Mesodermal cell (in vitro differentiated cells): ENCODE measurements around the gene ADGRG6.

ENCODE experiments used
- H3K27ac ChIP-seq: 2 replicates; pipeline ENCODE4 v1.7.0; 2013; ENCODE audit warnings: mild to moderate bottlenecking, low read depth, low read length, moderate library complexity; ENCODE audit not compliant: severe bottlenecking
- H3K36me3 ChIP-seq: 2 replicates; pipeline ENCODE4 v1.7.1; 2013; ENCODE audit warnings: mild to moderate bottlenecking, low read length, moderate library complexity; ENCODE audit not compliant: control insufficient read depth, insufficient read depth
- H3K4me1 ChIP-seq: one replicate; pipeline ENCODE4 v1.7.1; 2013; ENCODE audit warnings: mild to moderate bottlenecking, low read length; ENCODE audit not compliant: insufficient read depth, control insufficient read depth, poor library complexity, severe bottlenecking
- H3K4me3 ChIP-seq: 2 replicates; pipeline ENCODE4 v1.7.0; 2013; ENCODE audit warnings: low read length, control low read depth, mild to moderate bottlenecking; ENCODE audit not compliant: insufficient read depth, poor library complexity, severe bottlenecking; ENCODE audit errors: extremely low read depth
- H3K9me3 ChIP-seq: 2 replicates; pipeline ENCODE4 v1.7.1; 2013; ENCODE audit warnings: mild to moderate bottlenecking, low read length, moderate library complexity; ENCODE audit not compliant: control insufficient read depth
- WGBS, 2 experiments: methylation state at CpG; one replicate each; pipeline ENCODE4 v1.1.5; 2013; ENCODE audit warnings: missing lambda C conversion rate in 2 of 2; ENCODE audit not compliant: insufficient coverage in 2 of 2; 5-methylcytosine and 5-hydroxymethylcytosine counted together

The ADGRG6 gene

GRCh38 chr6:142359271-142359960, 57.6 kb downstream of the ADGRG6 start:
- WGBS, 2 experiments: 94 to 100% methylated on average over 2 of the region's 2 CpGs
- Histone ChIP-seq H3K4me3 (no peak overlapping the region), H3K36me3 (no peaks in the 10 kb centered on the region), H3K27ac (no peak overlapping the region), H3K4me1 (peaks cover 16% of the 10 kb centered on the region), H3K9me3 (no peaks in the 10 kb centered on the region)

- H3K9me3 ChIP-seq: no peaks in the 10 kb centered on the region
- WGBS, 2 experiments: 96% methylated on average over 4 to 5 of the region's 5 CpGs
- H3K36me3 ChIP-seq: peaks cover under 1% of the 10 kb centered on the region
- peaks cover 16% of the 10 kb centered on the region for H3K4me1 ChIP-seq
- H3K4me3 ChIP-seq: no peak overlapping the region
- H3K27ac ChIP-seq: peak overlapping the region; percentile 31
Measured at GRCh38 chr6:142361345-142361744, 59.5 kb downstream of the ADGRG6 start.

- Histone ChIP-seq H3K9me3 (no peaks in the 10 kb centered on the region), H3K27ac (no peak overlapping the region), H3K4me1 (peaks cover 16% of the 10 kb centered on the region), H3K4me3 (no peak overlapping the region), H3K36me3 (peaks cover 2% of the 10 kb centered on the region)
- 87 to 95% methylated on average over 5 to 6 of the region's 8 CpGs for WGBS, 2 experiments
Measured at GRCh38 chr6:142361779-142362750, 60.3 kb downstream of the ADGRG6 start.

DNA sequence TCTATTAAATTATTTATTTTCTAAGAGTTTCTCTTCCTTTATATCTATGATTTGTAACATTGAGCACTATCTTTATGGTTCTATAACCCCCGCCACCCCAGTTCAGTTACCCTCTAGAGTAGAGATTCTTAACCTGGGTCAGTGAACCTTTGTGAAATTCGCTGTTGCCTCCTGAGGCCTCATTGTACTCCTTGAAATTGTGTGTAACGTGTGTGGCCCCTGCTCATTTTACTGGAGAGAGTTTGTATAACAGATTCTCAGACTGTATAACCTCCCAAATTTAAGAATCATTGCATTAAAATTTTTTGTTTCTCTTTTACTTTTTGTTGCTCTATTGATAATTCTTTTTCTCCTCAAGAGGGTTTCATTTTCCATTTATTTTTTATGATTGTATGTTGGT, 65.3 kb downstream of the ADGRG6 start:
- Histone ChIP-seq H3K27ac (no peak overlapping the region), H3K4me3 (no peak overlapping the region), H3K9me3 (no peaks in the 10 kb centered on the region), H3K36me3 (peaks cover 17% of the 10 kb centered on the region), H3K4me1 (peaks cover 1% of the 10 kb centered on the region)
- no CpG with 5 or more reads among the region's 3 CpGs for WGBS, 2 experiments

GRCh38 chr6:142367501-142368018, 65.8 kb downstream of the ADGRG6 start:
- WGBS, 2 experiments: 89 to 95% methylated on average over 7 of the region's 9 CpGs
- Histone ChIP-seq H3K27ac (no peak overlapping the region), H3K9me3 (no peaks in the 10 kb centered on the region), H3K4me1 (peaks cover 4% of the 10 kb centered on the region), H3K4me3 (no peak overlapping the region), H3K36me3 (peaks cover 19% of the 10 kb centered on the region)

- Histone ChIP-seq H3K36me3 (peaks cover 20% of the 10 kb centered on the region), H3K9me3 (no peaks in the 10 kb centered on the region)
Measured at GRCh38 chr6:142369266-142369665, 67.5 kb downstream of the ADGRG6 start.

DNA sequence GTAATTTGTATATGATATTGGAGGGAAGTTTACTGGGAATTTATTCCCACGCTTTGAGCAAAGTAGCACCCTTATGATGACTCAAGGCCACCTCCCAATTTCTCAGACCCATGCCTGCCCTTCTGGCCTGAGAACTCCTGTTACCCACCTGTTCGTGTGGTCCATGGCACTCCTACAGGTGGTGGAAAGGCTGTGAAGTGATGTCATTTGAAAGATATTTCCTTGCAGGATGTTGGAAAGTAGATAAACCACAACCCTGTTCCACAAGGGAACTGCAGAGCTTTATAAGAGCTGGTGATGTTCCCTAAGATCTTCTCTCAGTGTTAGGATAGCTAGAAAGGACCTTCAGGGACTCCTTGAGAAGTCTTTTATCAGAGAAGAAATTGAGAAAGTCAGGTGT, 70.5 kb downstream of the ADGRG6 start:
- peak overlapping the region; percentile 13 for H3K27ac ChIP-seq
- no peaks in the 10 kb centered on the region for H3K9me3 ChIP-seq
- H3K36me3 ChIP-seq: peaks cover 18% of the 10 kb centered on the region
- no CpG with 5 or more reads among the region's 2 CpGs for WGBS, 2 experiments
- no peak overlapping the region for H3K4me3 ChIP-seq
- peaks cover 42% of the 10 kb centered on the region for H3K4me1 ChIP-seq

More at GRCh38 chr6:142369266-142369665, 67.5 kb downstream of the ADGRG6 start:
- H3K4me1 ChIP-seq: peaks cover 21% of the 10 kb centered on the region
- no peak overlapping the region for H3K4me3 ChIP-seq
- no peak overlapping the region for H3K27ac ChIP-seq
- WGBS, 2 experiments: no CpG with 5 or more reads among the region's 1 CpG

DNA sequence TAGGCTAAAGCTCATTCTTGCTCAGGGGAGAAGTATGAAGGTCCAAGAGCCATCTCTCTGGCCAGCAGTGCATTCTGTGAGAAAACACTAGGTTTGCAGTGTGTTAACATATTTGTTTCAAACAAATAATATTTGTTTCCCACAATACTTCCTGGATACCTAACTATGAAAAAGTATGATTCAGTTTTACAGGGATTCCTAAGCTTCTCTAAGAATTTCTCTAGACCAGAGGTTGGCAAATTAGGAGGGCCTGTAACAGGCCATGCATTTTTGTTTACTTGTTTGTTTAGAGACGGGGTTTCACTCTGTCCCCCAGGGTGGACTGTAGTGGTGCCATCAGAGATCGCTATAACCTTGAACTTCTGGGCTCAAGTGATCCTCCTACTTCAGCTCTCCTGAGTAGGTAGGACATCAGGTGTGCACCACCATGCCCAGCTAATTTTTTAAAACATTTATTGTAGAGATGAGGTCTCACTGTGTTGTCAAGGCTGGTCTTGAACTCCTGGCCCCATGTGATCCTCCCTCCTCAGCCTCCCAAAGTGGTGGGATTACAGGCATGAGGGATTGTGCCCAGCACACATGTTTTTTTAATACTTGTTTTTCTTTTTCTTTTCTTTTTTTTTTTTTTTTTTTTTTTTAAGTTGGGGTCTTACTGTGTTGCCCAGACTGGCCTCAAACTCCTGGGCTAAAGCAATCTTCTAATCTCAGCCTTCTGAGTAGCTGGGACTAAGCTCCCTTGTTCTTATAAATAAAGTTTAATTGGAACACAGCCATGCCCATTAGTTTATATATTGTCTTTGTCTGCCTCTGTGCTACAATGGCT, 71.7 kb downstream of the ADGRG6 start:
- Histone ChIP-seq H3K4me3 (no peak overlapping the region), H3K36me3 (peaks cover 18% of the 10 kb centered on the region), H3K9me3 (no peaks in the 10 kb centered on the region), H3K27ac (peak overlapping the region; percentile 98), H3K4me1 (peaks cover 47% of the 10 kb centered on the region)
- 90 to 100% methylated on average over 1 to 2 of the region's 2 CpGs for WGBS, 2 experiments

DNA sequence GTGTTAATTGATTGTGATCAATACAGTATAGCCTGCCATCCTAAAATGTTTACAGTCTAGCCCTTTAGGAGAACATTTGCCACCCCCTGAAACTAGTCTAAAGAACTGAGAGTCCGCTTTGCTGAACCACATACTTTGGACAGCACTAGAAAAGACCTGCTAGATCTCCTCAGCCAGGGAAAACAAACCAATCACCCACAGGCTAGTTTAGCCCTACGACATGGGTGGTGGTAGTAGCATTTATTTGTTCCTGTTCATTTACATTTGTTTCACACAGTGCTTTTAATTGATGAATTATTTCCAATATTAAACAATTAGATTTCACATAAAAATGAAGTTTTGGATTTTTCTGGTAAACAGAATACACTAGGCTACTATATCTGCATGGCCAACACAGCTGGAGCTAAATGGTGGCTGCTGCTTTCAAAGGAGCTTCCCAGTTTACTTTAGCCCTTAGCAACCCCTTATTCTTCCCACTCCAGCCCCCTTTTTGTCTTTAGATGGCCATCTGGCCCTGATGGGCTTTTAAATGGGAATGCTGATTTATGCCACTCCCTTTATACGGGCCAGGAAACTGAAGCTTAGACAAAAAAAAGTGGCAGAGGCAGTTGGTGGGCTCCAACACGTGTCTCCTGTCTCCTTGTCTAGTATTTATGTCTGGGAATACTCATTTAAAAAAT, 72.4 kb downstream of the ADGRG6 start:
- H3K4me1 ChIP-seq: peaks cover 53% of the 10 kb centered on the region
- no peaks in the 10 kb centered on the region for H3K9me3 ChIP-seq
- peaks cover 18% of the 10 kb centered on the region for H3K36me3 ChIP-seq
- H3K27ac ChIP-seq: peak overlapping the region; percentile 98
- no peak overlapping the region for H3K4me3 ChIP-seq
- WGBS, 2 experiments: 78% methylated on average over 1 of the region's 4 CpGs; no CpG with 5 or more reads in 1 of the 2 experiments
